Muscle layer of colon (tissue), 2 donors: Measurements from ENCODE around the gene DPPA5.

Experiments used
- H3K27ac ChIP-seq: one replicate; pipeline ENCODE4 v1.7.0; 2013; ENCODE audit warnings: low read depth, mild to moderate bottlenecking, low read length, moderate library complexity
- H3K27me3 ChIP-seq, 2 donors: one replicate each; pipeline ENCODE4 v1.7.0; 2013; ENCODE audit warnings: low read length in 2 of 2, mild to moderate bottlenecking in 2 of 2; ENCODE audit not compliant: insufficient read depth in 2 of 2, control insufficient read depth in 1 of 2
- H3K36me3 ChIP-seq: one replicate; pipeline ENCODE4 v1.7.0; 2013; ENCODE audit warnings: mild to moderate bottlenecking, low read length; ENCODE audit not compliant: insufficient read depth
- H3K4me1 ChIP-seq: one replicate; pipeline ENCODE4 v1.7.0; 2013; ENCODE audit warnings: mild to moderate bottlenecking, low read length; ENCODE audit not compliant: insufficient read depth
- H3K4me3 ChIP-seq, 2 donors: one replicate each; pipeline ENCODE4 v1.7.0; 2013; ENCODE audit warnings: low read length in 2 of 2, low read depth in 1 of 2, mild to moderate bottlenecking in 1 of 2, moderate library complexity in 1 of 2
- H3K9ac ChIP-seq: one replicate; pipeline ENCODE4 v1.7.0; 2013; ENCODE audit warnings: low read length
- H3K9me3 ChIP-seq: one replicate; pipeline ENCODE4 v1.7.0; 2013; ENCODE audit warnings: mild to moderate bottlenecking, low read length
- donor health status: abdominal sarcoma.
- donor health status: Adenocarcinoma of cecum.

DPPA5 gene

GRCh38 chr6:73362869-73363536, 8.9 kb upstream of the DPPA5 start:
- H3K9ac ChIP-seq = no peak overlapping the region
- H3K4me1 ChIP-seq = no peaks in the 10 kb centered on the region
- H3K4me3 ChIP-seq = no peak overlapping the region
- H3K36me3 ChIP-seq = no peaks in the 10 kb centered on the region
- no peaks in the 10 kb centered on the region for H3K27me3 ChIP-seq
- H3K27ac ChIP-seq = no peak overlapping the region
- no peaks in the 10 kb centered on the region for H3K9me3 ChIP-seq

GRCh38 chr6:73362358-73362757, 8.3 kb upstream of the DPPA5 start, which contains the start of gene KHDC3L:
Gene KHDC3L, plus strand, starts transcription at chr6:73362658. Its CDS starts 72 bp downstream, at chr6:73362730.
- Histone ChIP-seq H3K27me3 (no peaks in the 10 kb centered on the region), H3K9ac (no peak within 1 kb of the TSS), H3K36me3 (no peaks in the 10 kb centered on the region), H3K4me1 (no peaks in the 10 kb centered on the region), H3K9me3 (no peaks in the 10 kb centered on the region), H3K4me3 (no peak within 1 kb of the TSS), H3K27ac (no peak within 1 kb of the TSS)

- no peaks in the 10 kb centered on the region for H3K4me1 ChIP-seq
- H3K9ac ChIP-seq = no peak overlapping the region
- H3K36me3 ChIP-seq = no peaks in the 10 kb centered on the region
- H3K9me3 ChIP-seq = no peaks in the 10 kb centered on the region
- H3K27ac ChIP-seq = no peak overlapping the region
- H3K4me3 ChIP-seq = no peak overlapping the region
- peaks cover 0 to 9% of the 10 kb centered on the region in 2 donors for H3K27me3 ChIP-seq
These were observed 4.8 kb downstream of the DPPA5 start for GRCh38 chr6:73349311-73349710.

- H3K36me3 ChIP-seq = no peaks in the 10 kb centered on the region
- no peaks in the 10 kb centered on the region for H3K9me3 ChIP-seq
- no peak overlapping the region for H3K9ac ChIP-seq
- no peak overlapping the region for H3K4me3 ChIP-seq
- peaks cover 0 to 9% of the 10 kb centered on the region in 2 donors for H3K27me3 ChIP-seq
- H3K4me1 ChIP-seq = no peaks in the 10 kb centered on the region
- H3K27ac ChIP-seq = no peak overlapping the region
These were observed 5.4 kb downstream of the DPPA5 start for GRCh38 chr6:73348550-73349204.

GRCh38 chr6:73343164-73343563, 10.9 kb downstream of the DPPA5 start:
- Histone ChIP-seq H3K36me3 (no peaks in the 10 kb centered on the region), H3K27me3 (peaks cover 0 to under 1% of the 10 kb centered on the region in 2 donors), H3K4me3 (no peak overlapping the region), H3K9me3 (no peaks in the 10 kb centered on the region), H3K27ac (no peak overlapping the region), H3K9ac (no peak overlapping the region), H3K4me1 (no peaks in the 10 kb centered on the region)

GRCh38 chr6:73342174-73342573, 11.9 kb downstream of the DPPA5 start:
- Histone ChIP-seq H3K27ac (no peak overlapping the region), H3K9me3 (no peaks in the 10 kb centered on the region), H3K27me3 (no peaks in the 10 kb centered on the region), H3K36me3 (no peaks in the 10 kb centered on the region), H3K4me1 (no peaks in the 10 kb centered on the region), H3K4me3 (no peak overlapping the region), H3K9ac (no peak overlapping the region)

GRCh38 chr6:73341335-73341734, 12.7 kb downstream of the DPPA5 start:
- Histone ChIP-seq H3K9ac (no peak overlapping the region), H3K4me3 (no peak overlapping the region), H3K36me3 (no peaks in the 10 kb centered on the region), H3K27me3 (no peaks in the 10 kb centered on the region), H3K27ac (no peak overlapping the region), H3K9me3 (no peaks in the 10 kb centered on the region), H3K4me1 (no peaks in the 10 kb centered on the region)

- H3K36me3 ChIP-seq = no peaks in the 10 kb centered on the region
- no peak overlapping the region for H3K4me3 ChIP-seq
- H3K9me3 ChIP-seq = no peaks in the 10 kb centered on the region
- no peak overlapping the region for H3K27ac ChIP-seq
- H3K9ac ChIP-seq = no peak overlapping the region
- H3K4me1 ChIP-seq = no peaks in the 10 kb centered on the region
- no peaks in the 10 kb centered on the region for H3K27me3 ChIP-seq
These were observed 14.0 kb downstream of the DPPA5 start for GRCh38 chr6:73340048-73340447.

- Histone ChIP-seq H3K36me3 (no peaks in the 10 kb centered on the region), H3K4me1 (no peaks in the 10 kb centered on the region), H3K9ac (no peak overlapping the region), H3K27me3 (no peaks in the 10 kb centered on the region), H3K4me3 (no peak overlapping the region), H3K9me3 (no peaks in the 10 kb centered on the region), H3K27ac (no peak overlapping the region)
These were observed 14.7 kb downstream of the DPPA5 start for GRCh38 chr6:73339340-73339739.

- Histone ChIP-seq H3K36me3 (no peaks in the 10 kb centered on the region), H3K4me3 (no peak overlapping the region), H3K27ac (no peak overlapping the region), H3K9me3 (no peaks in the 10 kb centered on the region), H3K27me3 (no peaks in the 10 kb centered on the region), H3K4me1 (no peaks in the 10 kb centered on the region), H3K9ac (no peak overlapping the region)
These were observed 24.9 kb downstream of the DPPA5 start for GRCh38 chr6:73329201-73329600.

- H3K9ac ChIP-seq = no peak overlapping the region
These were observed 25.3 kb downstream of the DPPA5 start for GRCh38 chr6:73328790-73329189.

GRCh38 chr6:73325656-73326055, 28.4 kb downstream of the DPPA5 start:
- Histone ChIP-seq H3K36me3 (no peaks in the 10 kb centered on the region), H3K4me1 (no peaks in the 10 kb centered on the region), H3K4me3 (no peak overlapping the region), H3K9ac (no peak overlapping the region), H3K9me3 (no peaks in the 10 kb centered on the region), H3K27ac (no peak overlapping the region), H3K27me3 (no peaks in the 10 kb centered on the region)

More at GRCh38 chr6:73328790-73329189, 25.3 kb downstream of the DPPA5 start:
- Histone ChIP-seq H3K4me1 (no peaks in the 10 kb centered on the region), H3K36me3 (no peaks in the 10 kb centered on the region), H3K27me3 (no peaks in the 10 kb centered on the region), H3K27ac (no peak overlapping the region), H3K9me3 (no peaks in the 10 kb centered on the region), H3K4me3 (no peak overlapping the region)
